HuH-7 (cell line): ENCODE results near the gene SLC6A13.
"Not testable (repeated sequence)": the region's sequence is repeated elsewhere in the genome, so short reads cannot be mapped to it uniquely, and the experiment has no call there.

Experiments used
- DNase-seq: peaks from one replicate; pipeline ENCODE4 v3.0.0; 2011; ENCODE audit warnings: low spot score

Gene SLC6A13

GRCh38 chr12:262817-263216 is at the start of gene SLC6A13:
Gene SLC6A13 (minus strand): TSS chr12:262836. CDS start chr12:260052, 2,784 bp downstream.
- no peak for DNase-seq

- no peak for DNase-seq
Measured at GRCh38 chr12:308511-308910, 45.9 kb upstream of the SLC6A13 start.

- no peak for DNase-seq
Measured at GRCh38 chr12:307406-307805, 44.8 kb upstream of the SLC6A13 start.

- no peak for DNase-seq
Measured at GRCh38 chr12:304805-305204, 42.2 kb upstream of the SLC6A13 start.

- not testable (repeated sequence) for DNase-seq
Measured at GRCh38 chr12:302766-303165, 40.1 kb upstream of the SLC6A13 start.

- DNase-seq, result not testable (repeated sequence)
Measured at GRCh38 chr12:300166-300565, 37.5 kb upstream of the SLC6A13 start.

- not testable (repeated sequence) for DNase-seq
Measured at GRCh38 chr12:299511-299910, 36.9 kb upstream of the SLC6A13 start.

GRCh38 chr12:298059-298458 is 35.4 kb upstream of the SLC6A13 start:
- not testable (repeated sequence) for DNase-seq

GRCh38 chr12:295132-295531 is 32.5 kb upstream of the SLC6A13 start:
- no peak for DNase-seq

GRCh38 chr12:293199-293598 is 30.6 kb upstream of the SLC6A13 start:
- no peak for DNase-seq

- DNase-seq, result no peak
Measured at GRCh38 chr12:292186-292585, 29.6 kb upstream of the SLC6A13 start.

- no peak for DNase-seq
Measured at GRCh38 chr12:291153-291723, 28.6 kb upstream of the SLC6A13 start.

- no peak for DNase-seq
Measured at GRCh38 chr12:288687-289086, 26.1 kb upstream of the SLC6A13 start.

- DNase-seq, result no peak
Measured at GRCh38 chr12:286531-287300, 24.1 kb upstream of the SLC6A13 start.

- DNase-seq, result no peak
Measured at GRCh38 chr12:278046-278445, 15.4 kb upstream of the SLC6A13 start.

- DNase-seq, result no peak
Measured at GRCh38 chr12:275812-276211, 13.2 kb upstream of the SLC6A13 start.

GRCh38 chr12:273382-273781 is 10.7 kb upstream of the SLC6A13 start:
- DNase-seq, result no peak

GRCh38 chr12:272942-273341 is 10.3 kb upstream of the SLC6A13 start:
- DNase-seq, result no peak

GRCh38 chr12:271161-271560 is 8.5 kb upstream of the SLC6A13 start:
- no peak for DNase-seq

- no peak for DNase-seq
Measured at GRCh38 chr12:269191-269590, 6.6 kb upstream of the SLC6A13 start.

- no peak for DNase-seq
Measured at GRCh38 chr12:268483-268840, 5.8 kb upstream of the SLC6A13 start.

GRCh38 chr12:267581-268482 is 5.2 kb upstream of the SLC6A13 start:
- no peak for DNase-seq

- no peak for DNase-seq
Measured at GRCh38 chr12:265096-265495, 2.5 kb upstream of the SLC6A13 start.
